ENCODE data around the gene KAT8. TPM values are rescaled to one million over a fixed set of nuclear protein-coding genes. Genes with fewer than 3 reads are reported as not detected.
"Not testable (repeated sequence)": the region's sequence is repeated elsewhere in the genome, so short reads cannot be mapped to it uniquely, and the experiment has no call there.

Gene KAT8
- total RNA-seq, 1 experiment from 2014 or later: 44.9 TPM

- H3K4me2 ChIP-seq (ENCODE audit: low read length); H3K79me2 ChIP-seq (ENCODE audit: insufficient read depth, low read length); H3K4me3 ChIP-seq (replicated peaks in 1 of 2; ENCODE audit: low read depth in 1 of 2, low read length in 2 of 2); H3K27ac ChIP-seq (ENCODE audit: low read depth, low read length); CTCF ChIA-PET; H2AFZ ChIP-seq (ENCODE audit: low read depth, low read length, poor library complexity, severe bottlenecking); RAD21 ChIA-PET (ENCODE audit: low non-redundant PET in 1 of 2, low total read pairs in 2 of 2, uncharacterized antibody in 2 of 2, unreplicated experiment in 2 of 2); DNase-seq (ENCODE audit: low read depth, low spot score); H4K20me1 ChIP-seq (ENCODE audit: insufficient read depth); ATAC-seq; BruUV-seq (replicated peaks); H3K36me3 ChIP-seq (ENCODE audit: control insufficient read depth in 1 of 2, insufficient read depth in 2 of 2, low read length in 2 of 2); H3K9me3 ChIP-seq (ENCODE audit: control insufficient read depth in 1 of 2, insufficient read depth in 1 of 2, low read depth in 1 of 2, low read length in 2 of 2); H3K27me3 ChIP-seq (ENCODE audit: insufficient read depth, low read length); H3K9ac ChIP-seq (ENCODE audit: low read length); H3K9me2 ChIP-seq (ENCODE audit: insufficient read depth): not testable (repeated sequence)
- intact Hi-C loops (cut with micrococcal nuclease): loop anchor here (5.0 kb wide), 2 partner anchors 65 to 320 kb away; partner anchors contain the start of genes ARMC5, ZNF646 and ZNF668
- peaks cover 44 to 73% of the 10 kb centered on the region in 2 experiments for H3K4me1 ChIP-seq (ENCODE audit: control insufficient read depth in 1 of 2, insufficient read depth in 2 of 2, low read length in 2 of 2)
- POLR2A ChIA-PET: interaction anchor here (0.6 to 9.9 kb wide), 2 partner anchors 20 to 34 kb away, joined by 5 to 84 read pairs; partner anchors contain the start of gene KAT8
Measured at GRCh38 chr16:31136822-31137499, 19.5 kb downstream of the KAT8 start.

GRCh38 chr16:31138621-31139578 lies 21.4 kb downstream of the KAT8 start:
- H3K27ac ChIP-seq (ENCODE audit: low read depth, low read length): peak overlapping the region; percentile 89
- ChIA-PET CTCF (interaction anchor here (1.9 kb wide), 1 partner anchor 21 kb away, joined by 5 read pairs; the partner anchor contains the start of gene KAT8), POLR2A (interaction anchor here (9.9 kb wide), 1 partner anchor 21 kb away, joined by 84 read pairs; the partner anchor contains the start of gene KAT8), RAD21 (ENCODE audit: low non-redundant PET in 1 of 2, low total read pairs in 2 of 2, uncharacterized antibody in 2 of 2, unreplicated experiment in 2 of 2) (no interaction called here)
- peaks cover 7% of the 10 kb centered on the region; the same call in 1 of the 2 replicates for H3K79me2 ChIP-seq (ENCODE audit: insufficient read depth, low read length)
- no peak overlapping the region for H2AFZ ChIP-seq (ENCODE audit: low read depth, low read length, poor library complexity, severe bottlenecking)
- peak; percentile 54 for ATAC-seq
- peaks cover 49 to 79% of the 10 kb centered on the region in 2 experiments for H3K4me1 ChIP-seq (ENCODE audit: control insufficient read depth in 1 of 2, insufficient read depth in 2 of 2, low read length in 2 of 2)
- TSS peak; percentile 90 for BruUV-seq (replicated peaks)
- peak overlapping the region; percentile 40 to 42 for H3K4me3 ChIP-seq (replicated peaks in 1 of 2; ENCODE audit: low read depth in 1 of 2, low read length in 2 of 2)
- peak overlapping the region; percentile 67 for H3K4me2 ChIP-seq (ENCODE audit: low read length)
- TF ChIP-seq ZFX (IDR thresholded peaks at IDR 0.05) (0 out of 2 replicates have a peak, but pooled peaks have one; percentile 30), SIN3A (IDR thresholded peaks at IDR 0.05; ENCODE audit: low read depth) (no peak), CEBPB (IDR thresholded peaks at IDR 0.05; ENCODE audit: low read depth) (no peak), JUND (IDR thresholded peaks at IDR 0.05) (no peak), REST (IDR thresholded peaks at IDR 0.05; ENCODE audit: low read depth) (no peak), POLR2AphosphoS5 (IDR thresholded peaks at IDR 0.05; ENCODE audit: low read depth, low read length) (peak; percentile 59), POLR2A (IDR thresholded peaks at IDR 0.05; ENCODE audit: borderline replicate concordance, extremely low read depth, insufficient read depth, insufficient read length) (peak; percentile 50)
- no peaks in the 10 kb centered on the region for H4K20me1 ChIP-seq (ENCODE audit: insufficient read depth)
- H3K9ac ChIP-seq (ENCODE audit: low read length): peak overlapping the region; percentile 63
- peak; percentile 84 for DNase-seq (ENCODE audit: low read depth, low spot score)
- H3K9me3 ChIP-seq (ENCODE audit: control insufficient read depth in 1 of 2, insufficient read depth in 1 of 2, low read depth in 1 of 2, low read length in 2 of 2): no peaks in the 10 kb centered on the region
- H3K27me3 ChIP-seq (ENCODE audit: insufficient read depth, low read length): no peaks in the 10 kb centered on the region
- H3K9me2 ChIP-seq (ENCODE audit: insufficient read depth): no peaks in the 10 kb centered on the region
- intact Hi-C loops (cut with micrococcal nuclease): loop anchor here (5.0 kb wide), 2 partner anchors 67 to 318 kb away; partner anchors contain the start of genes ARMC5, ZNF646 and ZNF668
- H3K36me3 ChIP-seq (ENCODE audit: control insufficient read depth in 1 of 2, insufficient read depth in 2 of 2, low read length in 2 of 2): no peaks in the 10 kb centered on the region
